ENCODE measurements around the gene USH1G.
"Not testable (repeated sequence)": the region's sequence is repeated elsewhere in the genome, so short reads cannot be mapped to it uniquely, and the experiment has no call there.

Gene USH1G

GRCh38 chr17:74922694-74923537 is at the start of gene USH1G:
Gene USH1G, minus strand, starts transcription at chr17:74923255. Its CDS starts 182 bp downstream, at chr17:74923073.
- DNase-seq = no peak

GRCh38 chr17:74972107-74972972 is 49.3 kb upstream of the USH1G start, which contains the start of gene HID1:
Gene HID1, minus strand, starts transcription at chr17:74972759. Its CDS starts 103 bp downstream, at chr17:74972656.
- DNase-seq = peak; percentile 92

GRCh38 chr17:74971842-74972106 is 48.7 kb upstream of the USH1G start:
- DNase-seq = no peak

- no peak for DNase-seq
Measured at GRCh38 chr17:74971069-74971841, 48.2 kb upstream of the USH1G start.

- no peak for DNase-seq
Measured at GRCh38 chr17:74970395-74970794, 47.3 kb upstream of the USH1G start.

GRCh38 chr17:74969501-74969900 is 46.4 kb upstream of the USH1G start:
- DNase-seq = not testable (repeated sequence)

- peak; percentile 73 for DNase-seq
Measured at GRCh38 chr17:74968361-74968780, 45.3 kb upstream of the USH1G start.

GRCh38 chr17:74964988-74965622 is 42.0 kb upstream of the USH1G start:
- no peak for DNase-seq

GRCh38 chr17:74964246-74964761 is 41.2 kb upstream of the USH1G start:
- no peak for DNase-seq

GRCh38 chr17:74963656-74964055 is 40.6 kb upstream of the USH1G start:
- DNase-seq = no peak

- DNase-seq = no peak
Measured at GRCh38 chr17:74962622-74963394, 39.8 kb upstream of the USH1G start.

GRCh38 chr17:74961657-74962350 is 38.7 kb upstream of the USH1G start:
- DNase-seq = peak; percentile 96

- DNase-seq = peak; percentile 62
Measured at GRCh38 chr17:74960570-74961342, 37.7 kb upstream of the USH1G start.

- DNase-seq = peak; percentile 27
Measured at GRCh38 chr17:74959826-74960515, 36.9 kb upstream of the USH1G start.

- peak; percentile 78 for DNase-seq
Measured at GRCh38 chr17:74957935-74958740, 35.1 kb upstream of the USH1G start.

GRCh38 chr17:74956093-74956492 is 33.0 kb upstream of the USH1G start:
- no peak for DNase-seq

GRCh38 chr17:74954665-74955421 is 31.8 kb upstream of the USH1G start:
- no peak for DNase-seq

- DNase-seq = no peak
Measured at GRCh38 chr17:74954115-74954514, 31.1 kb upstream of the USH1G start.
